Uterus (tissue), 4 donors: ENCODE results near the gene PSKH1. TPM values are rescaled to one million over a fixed set of nuclear protein-coding genes. Genes with fewer than 3 reads are reported as not detected.
"Not testable (repeated sequence)": the region's sequence is repeated elsewhere in the genome, so short reads cannot be mapped to it uniquely, and the experiment has no call there.

Source experiments
- DNase-seq, 2 donors: peaks; one replicate each; pipeline ENCODE4 v3.0.0-alpha.2; 2019 to 2020
- H3K27ac ChIP-seq, 2 donors: fragments of 200-600 bp; sonication (generic); 1 replicate in 1 of 2; 2 replicates in 1 of 2; pipeline ENCODE4 v1.5.1; 2016 to 2018
- H3K27me3 ChIP-seq, 2 donors: fragments of 200-600 bp; sonication (generic); one replicate each; pipeline ENCODE4 v1.5.1; 2018 to 2019; ENCODE audit warnings: control low read depth in 1 of 2
- H3K36me3 ChIP-seq, 2 donors: fragments of 200-600 bp; sonication (generic); one replicate each; pipeline ENCODE4 v1.5.1; 2019; ENCODE audit warnings: control low read depth in 1 of 2
- H3K4me1 ChIP-seq, 2 donors: fragments of 200-600 bp; sonication (generic); one replicate each; pipeline ENCODE4 v1.5.1; 2018 to 2019; ENCODE audit warnings: control low read depth in 1 of 2
- H3K4me3 ChIP-seq, 2 donors: fragments of 200-600 bp; sonication (generic); 1 replicate in 1 of 2; 2 replicates in 1 of 2; pipeline ENCODE4 v1.5.1; 2018 to 2019; ENCODE audit warnings: mild to moderate bottlenecking in 1 of 2
- H3K9me3 ChIP-seq, 2 donors: fragments of 200-600 bp; sonication (generic); one replicate each; pipeline ENCODE4 v1.5.1; 2019; ENCODE audit warnings: control low read depth in 1 of 2
- CTCF ChIP-seq, 4 experiments: fragments of 200-600 bp in 2 of 4; fragments of 450-650 bp in 2 of 4; sonication (generic) in 2 of 4; IDR thresholded peaks; one replicate each; pipeline ENCODE4 v1.5.1; 2016 to 2019; ENCODE audit warnings: antibody characterized with exemption in 4 of 4, mild to moderate bottlenecking in 2 of 4, moderate library complexity in 1 of 4
- POLR2A ChIP-seq, 2 donors: fragments of 450-650 bp; IDR thresholded peaks; one replicate each; pipeline ENCODE4 v1.6.1; 2016; ENCODE audit warnings: antibody characterized with exemption in 2 of 2, mild to moderate bottlenecking in 1 of 2, moderate library complexity in 1 of 2
- intact Hi-C: fragments of 100-400 bp; cut with DNase I; formaldehyde crosslinking; loops from one replicate; pipeline ENCODE4 v1.15.1; 2023; ENCODE audit warnings: low total_unique reads
- total RNA-seq, 4 donors: library from RNA; depleted of rRNA in 3 of 4; stranded (reverse); fragments of >200 nt in 3 of 4; gene quantifications; one replicate each; pipeline versions ENCODE4 v1.1.0 to v1.2.4, GENCODE V29; 2014 to 2023
- donor health status: DM: yes; HTN: yes; CAD: no.

The PSKH1 gene
- total RNA-seq, 4 donors from 2014 or later: 3.1 to 34.3 (median 24.5) TPM

GRCh38 chr16:67860589-67861398 lies 32.3 kb upstream of the PSKH1 start:
- H3K36me3 ChIP-seq: no peaks in the 10 kb centered on the region
- H3K9me3 ChIP-seq: no peaks in the 10 kb centered on the region
- H3K27ac ChIP-seq: no peak overlapping the region
- intact Hi-C loops: no loop called here
- no peak for DNase-seq
- no peak for TF ChIP-seq CTCF (IDR thresholded peaks at IDR 0.05)
- H3K4me1 ChIP-seq: peaks cover 6 to 10% of the 10 kb centered on the region in 2 donors
- no peak overlapping the region for H3K4me3 ChIP-seq
- no peaks in the 10 kb centered on the region for H3K27me3 ChIP-seq

GRCh38 chr16:67861877-67862276 lies 31.2 kb upstream of the PSKH1 start:
- Histone ChIP-seq H3K27ac (peak overlapping the region in 1 of 2 donors; percentile 67), H3K36me3 (no peaks in the 10 kb centered on the region), H3K27me3 (no peaks in the 10 kb centered on the region), H3K9me3 (no peaks in the 10 kb centered on the region), H3K4me3 (no peak overlapping the region), H3K4me1 (peaks cover 6 to 7% of the 10 kb centered on the region in 2 donors)
- DNase-seq: no peak
- intact Hi-C loops: no loop called here
- no peak for TF ChIP-seq CTCF (IDR thresholded peaks at IDR 0.05)
- no peak for TF ChIP-seq POLR2A (IDR thresholded peaks at IDR 0.05)

- Histone ChIP-seq H3K4me3 (no peak overlapping the region), H3K4me1 (no peaks in the 10 kb centered on the region), H3K27ac (peak overlapping the region; percentile 67 to 86), H3K9me3 (no peaks in the 10 kb centered on the region), H3K27me3 (no peaks in the 10 kb centered on the region), H3K36me3 (no peaks in the 10 kb centered on the region)
- no peak for TF ChIP-seq CTCF (IDR thresholded peaks at IDR 0.05)
- TF ChIP-seq POLR2A (IDR thresholded peaks at IDR 0.05): no peak
- peak; percentile 61 for DNase-seq
- intact Hi-C loops: no loop called here
Observed at GRCh38 chr16:67862623-67863583, 30.2 kb upstream of the PSKH1 start.

GRCh38 chr16:67864044-67864443 lies 29.0 kb upstream of the PSKH1 start:
- DNase-seq, H3K36me3 ChIP-seq, H3K4me3 ChIP-seq, H3K9me3 ChIP-seq, H3K4me1 ChIP-seq, H3K27me3 ChIP-seq, intact Hi-C loops: not testable (repeated sequence)
- peak overlapping the region; percentile 67 to 86 for H3K27ac ChIP-seq

GRCh38 chr16:67864594-67864993 lies 28.5 kb upstream of the PSKH1 start:
- Histone ChIP-seq H3K9me3 (no peaks in the 10 kb centered on the region), H3K36me3 (no peaks in the 10 kb centered on the region), H3K27me3 (no peaks in the 10 kb centered on the region), H3K27ac (no peak overlapping the region), H3K4me1 (no peaks in the 10 kb centered on the region), H3K4me3 (no peak overlapping the region)
- TF ChIP-seq POLR2A (IDR thresholded peaks at IDR 0.05): no peak
- no peak for TF ChIP-seq CTCF (IDR thresholded peaks at IDR 0.05)
- intact Hi-C loops: no loop called here
- no peak for DNase-seq
